SK-N-MC (cell line): ENCODE data around the gene CUX1.

Experiments
- DNase-seq: peaks from one replicate; pipeline ENCODE4 v3.0.0-alpha.2; 2011; ENCODE audit warnings: low read depth, low spot score
- H3K27ac ChIP-seq: fragments of 200-600 bp; sonication (generic); 2 replicates; pipeline ENCODE4 v1.5.1; 2016; ENCODE audit warnings: mixed run types
- H3K36me3 ChIP-seq: fragments of 200-600 bp; sonication (generic); 2 replicates; pipeline ENCODE4 v1.6.1; 2017; ENCODE audit warnings: antibody characterized with exemption, low read length, mixed read lengths; ENCODE audit not compliant: insufficient read depth
- H3K4me3 ChIP-seq: fragments of 200-600 bp; sonication (generic); 2 replicates; pipeline ENCODE4 v1.5.1; 2016
- H3K9ac ChIP-seq: fragments of 200-600 bp; sonication (generic); 2 replicates; pipeline ENCODE4 v1.8.0; 2017; ENCODE audit warnings: mixed run types, mixed read lengths; ENCODE audit not compliant: insufficient read length
- H3K9me3 ChIP-seq: fragments of 200-600 bp; sonication (generic); 2 replicates; pipeline ENCODE4 v1.6.1; 2017; ENCODE audit warnings: low read depth, mild to moderate bottlenecking, antibody characterized with exemption, low read length, moderate library complexity, mixed read lengths
- EZH2 ChIP-seq: fragments of 200-600 bp; sonication (generic); IDR thresholded peaks from one replicate; pipeline ENCODE4 v1.6.1; 2017; ENCODE audit warnings: antibody characterized with exemption
- FOXP2 ChIP-seq: optimal IDR thresholded peaks from 2 replicates; pipeline ENCODE3; 2011; ENCODE audit warnings: mild to moderate bottlenecking, moderate library complexity; ENCODE audit not compliant: insufficient read depth; ENCODE audit errors: extremely low read length, control extremely low read depth
- POLR2AphosphoS5 ChIP-seq: IDR thresholded peaks from 2 replicates; pipeline ENCODE4 v1.6.1; 2012; ENCODE audit warnings: mild to moderate bottlenecking, low read depth, low read length, borderline replicate concordance

Gene CUX1

DNA sequence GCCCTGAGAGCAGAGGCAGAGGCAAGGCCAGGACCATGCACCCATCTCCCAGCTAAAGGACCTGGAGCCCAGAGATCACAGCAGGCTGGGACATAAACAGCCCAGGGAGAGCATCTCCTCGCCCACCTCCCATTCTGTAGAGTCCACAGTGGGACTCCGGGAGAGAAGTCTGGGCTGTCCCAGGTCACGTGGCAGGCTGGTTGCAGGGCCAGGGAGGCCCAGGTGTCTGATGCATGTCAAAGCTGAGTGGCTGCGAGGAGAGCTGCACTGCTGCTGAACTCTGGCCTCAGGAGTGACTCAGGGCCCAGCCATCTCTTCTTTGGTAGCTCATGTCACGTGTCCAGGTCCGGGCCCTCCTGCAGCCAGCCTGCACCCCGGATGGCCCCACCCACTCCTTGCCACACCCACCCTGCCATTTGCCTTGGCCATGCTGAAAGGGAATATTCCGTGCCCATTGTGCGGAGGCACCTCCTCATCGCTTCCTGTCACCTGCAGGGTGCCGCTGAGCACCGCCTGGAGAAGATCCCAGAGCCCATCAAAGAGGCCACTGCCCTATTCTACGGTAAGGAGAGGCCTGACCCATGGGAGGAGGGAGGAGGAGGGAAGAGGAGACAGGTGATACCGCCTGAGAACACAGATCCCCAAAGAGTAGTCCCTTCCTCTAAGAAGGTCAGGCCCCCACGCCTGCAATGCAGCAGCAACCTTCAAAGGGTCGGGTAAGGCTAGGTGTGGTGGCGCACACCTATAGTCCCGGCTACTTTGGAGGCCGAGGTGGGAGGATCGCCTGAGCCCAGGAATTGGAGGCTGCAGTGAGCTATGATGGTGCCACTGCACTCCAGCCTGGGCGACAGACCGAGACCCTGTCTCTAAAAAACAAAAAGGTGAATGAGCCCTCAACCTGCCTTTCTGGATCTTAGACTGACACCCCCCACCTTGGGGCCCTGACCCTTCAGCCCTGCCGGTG lies 456.6 kb downstream of the CUX1 start:
- Histone ChIP-seq H3K27ac (no peak overlapping the region), H3K9ac (no peak overlapping the region)
- no peak for DNase-seq

DNA sequence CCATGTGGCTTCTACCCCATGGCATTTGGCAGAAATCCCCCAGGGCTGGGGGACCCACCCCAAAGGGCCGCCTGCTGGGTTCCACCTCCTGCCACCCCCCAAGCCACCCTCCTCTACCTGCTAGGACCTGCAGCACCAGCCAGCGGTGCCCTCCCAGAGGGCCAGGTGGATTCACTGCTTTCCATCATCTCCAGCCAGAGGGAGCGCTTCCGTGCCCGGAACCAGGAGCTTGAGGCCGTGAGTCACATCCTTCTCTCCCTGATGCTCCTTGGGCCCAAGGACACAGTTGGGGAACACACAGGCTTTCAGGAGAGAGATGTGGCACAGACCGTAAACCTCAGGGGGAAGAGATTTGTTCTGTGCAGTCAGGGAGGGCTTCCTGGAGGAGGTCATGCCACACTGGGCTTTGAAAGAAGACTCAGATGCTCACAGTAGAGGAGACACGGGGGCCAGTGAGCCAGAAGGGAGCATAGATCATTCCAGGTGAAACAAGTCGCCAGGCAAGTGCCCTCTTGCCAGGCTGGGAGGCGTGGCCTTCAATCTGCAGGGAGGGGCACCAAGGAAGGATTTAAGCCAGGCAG lies 457.8 kb downstream of the CUX1 start:
- no peaks in the 10 kb centered on the region for H3K36me3 ChIP-seq
- H3K4me3 ChIP-seq: no peak overlapping the region
- no peak overlapping the region for H3K27ac ChIP-seq
- DNase-seq: no peak
- TF ChIP-seq POLR2AphosphoS5 (no peak), FOXP2 (no peak), EZH2 (no peak)
- H3K9ac ChIP-seq: no peak overlapping the region
- no peaks in the 10 kb centered on the region for H3K9me3 ChIP-seq

More for the DNA sequence above, 456.6 kb downstream of the CUX1 start:
- Histone ChIP-seq H3K4me3 (no peak overlapping the region), H3K9me3 (no peaks in the 10 kb centered on the region), H3K36me3 (no peaks in the 10 kb centered on the region)
- no peak for TF ChIP-seq FOXP2
- TF ChIP-seq EZH2: no peak
- TF ChIP-seq POLR2AphosphoS5: no peak

DNA sequence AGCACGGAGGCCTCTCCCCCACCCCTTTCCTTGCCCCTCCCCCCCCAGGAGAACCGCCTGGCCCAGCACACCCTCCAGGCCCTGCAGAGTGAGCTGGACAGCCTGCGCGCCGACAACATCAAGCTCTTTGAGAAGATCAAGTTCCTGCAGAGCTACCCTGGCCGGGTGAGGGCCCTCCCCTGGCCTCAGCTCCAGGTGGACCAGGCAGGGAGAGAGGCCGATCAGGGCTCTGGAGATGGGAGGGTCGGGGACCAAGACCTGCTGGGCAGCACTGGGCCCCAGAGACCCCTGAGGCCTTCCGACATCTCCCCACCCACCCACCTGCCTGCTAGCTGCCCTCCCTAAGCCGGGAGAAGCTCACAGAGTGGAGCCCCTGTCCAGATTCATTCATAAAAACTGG lies 460.5 kb downstream of the CUX1 start:
- TF ChIP-seq FOXP2 (no peak), EZH2 (no peak), POLR2AphosphoS5 (no peak)
- Histone ChIP-seq H3K4me3 (no peak overlapping the region), H3K9me3 (no peaks in the 10 kb centered on the region)

DNA sequence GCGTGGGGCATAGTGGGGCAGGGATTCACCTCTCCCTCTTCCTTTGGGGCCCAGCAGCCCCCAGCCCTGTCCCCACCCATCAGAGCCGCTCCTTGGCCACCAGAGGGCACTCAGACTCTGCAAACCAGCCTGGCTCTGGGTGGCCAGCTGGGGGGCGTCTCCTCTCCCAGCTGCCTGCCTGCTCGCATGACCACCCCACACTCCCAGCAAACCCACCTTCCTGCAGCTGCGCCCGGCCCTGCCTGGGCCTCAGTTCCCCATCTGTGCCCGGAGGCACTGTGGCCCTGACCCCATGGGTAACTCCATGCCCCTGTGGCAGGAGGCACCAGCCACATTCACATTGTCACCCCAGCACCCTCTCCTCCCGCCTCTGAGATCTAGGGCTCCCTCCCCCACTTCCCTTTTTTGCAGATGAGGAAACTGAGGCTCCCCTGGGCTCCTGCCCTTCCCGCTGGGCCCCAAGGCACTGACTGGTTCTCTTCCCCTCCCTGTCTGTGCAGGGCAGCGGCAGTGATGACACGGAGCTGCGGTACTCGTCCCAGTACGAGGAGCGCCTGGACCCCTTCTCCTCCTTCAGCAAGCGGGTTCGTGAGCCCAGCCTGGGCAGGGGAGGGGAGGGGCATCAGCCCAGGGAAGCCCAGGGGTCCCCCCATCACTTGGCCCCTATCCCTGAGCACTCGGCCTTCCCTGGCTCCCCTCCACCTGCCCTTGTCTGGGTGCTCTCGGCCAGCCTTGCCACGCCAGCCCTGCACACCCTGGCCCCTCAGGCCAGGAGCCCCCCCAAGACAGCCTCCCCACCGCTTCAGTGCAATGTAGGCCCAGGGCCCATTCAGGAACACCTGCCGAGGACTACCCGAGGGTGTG lies 462.3 kb downstream of the CUX1 start:
- Histone ChIP-seq H3K4me3 (no peak overlapping the region), H3K27ac (no peak overlapping the region), H3K36me3 (no peaks in the 10 kb centered on the region), H3K9me3 (no peaks in the 10 kb centered on the region), H3K9ac (no peak overlapping the region)
- no peak for DNase-seq
- TF ChIP-seq POLR2AphosphoS5 (no peak), FOXP2 (peak; percentile 14)

More for the DNA sequence above, 460.5 kb downstream of the CUX1 start:
- Histone ChIP-seq H3K36me3 (no peaks in the 10 kb centered on the region), H3K27ac (no peak overlapping the region), H3K9ac (no peak overlapping the region)
- DNase-seq: no peak

DNA sequence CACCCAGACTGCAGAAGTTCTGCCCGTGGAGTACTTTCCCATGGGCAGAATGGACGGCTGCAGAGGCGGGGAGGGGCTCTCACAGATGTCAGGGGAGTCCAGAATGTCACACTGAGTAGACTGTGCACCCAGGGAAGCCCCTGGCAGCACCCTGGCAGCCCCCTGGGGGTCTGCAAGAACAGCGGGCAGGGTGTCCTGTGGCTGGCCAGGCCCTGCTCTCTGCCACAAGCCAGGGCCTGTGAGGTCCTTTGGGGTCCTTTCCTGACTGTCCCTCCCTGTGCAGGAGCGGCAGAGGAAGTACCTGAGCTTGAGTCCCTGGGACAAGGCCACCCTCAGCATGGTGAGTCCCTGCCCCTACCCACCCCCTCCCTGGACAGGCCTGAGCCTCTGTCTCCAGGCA lies 463.1 kb downstream of the CUX1 start:
- Histone ChIP-seq H3K9me3 (no peaks in the 10 kb centered on the region), H3K27ac (no peak overlapping the region), H3K9ac (no peak overlapping the region), H3K36me3 (no peaks in the 10 kb centered on the region), H3K4me3 (no peak overlapping the region)
- TF ChIP-seq FOXP2 (no peak), EZH2 (no peak), POLR2AphosphoS5 (no peak)
- DNase-seq: no peak

DNA sequence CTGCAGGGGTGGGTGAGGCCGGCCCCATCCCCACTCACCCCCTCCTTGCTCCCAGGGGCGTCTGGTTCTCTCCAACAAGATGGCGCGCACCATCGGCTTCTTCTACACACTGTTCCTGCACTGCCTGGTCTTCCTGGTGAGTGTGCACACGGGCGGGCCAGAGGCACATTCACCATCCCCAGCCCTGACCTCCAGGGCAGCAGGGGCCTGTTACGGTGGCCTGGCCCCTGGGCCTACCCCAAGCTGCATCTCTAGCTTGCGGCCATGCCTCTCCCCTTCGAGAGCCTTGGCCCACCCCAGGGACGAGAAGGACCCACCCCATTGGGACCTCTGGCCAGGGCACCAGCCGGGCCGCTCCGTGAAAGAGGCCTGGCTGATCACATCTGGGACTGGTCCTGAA lies 464.4 kb downstream of the CUX1 start:
- DNase-seq: no peak
- Histone ChIP-seq H3K9me3 (no peaks in the 10 kb centered on the region), H3K4me3 (no peak overlapping the region), H3K27ac (no peak overlapping the region), H3K36me3 (no peaks in the 10 kb centered on the region), H3K9ac (no peak overlapping the region)
- TF ChIP-seq FOXP2 (no peak), EZH2 (no peak), POLR2AphosphoS5 (no peak)

DNA sequence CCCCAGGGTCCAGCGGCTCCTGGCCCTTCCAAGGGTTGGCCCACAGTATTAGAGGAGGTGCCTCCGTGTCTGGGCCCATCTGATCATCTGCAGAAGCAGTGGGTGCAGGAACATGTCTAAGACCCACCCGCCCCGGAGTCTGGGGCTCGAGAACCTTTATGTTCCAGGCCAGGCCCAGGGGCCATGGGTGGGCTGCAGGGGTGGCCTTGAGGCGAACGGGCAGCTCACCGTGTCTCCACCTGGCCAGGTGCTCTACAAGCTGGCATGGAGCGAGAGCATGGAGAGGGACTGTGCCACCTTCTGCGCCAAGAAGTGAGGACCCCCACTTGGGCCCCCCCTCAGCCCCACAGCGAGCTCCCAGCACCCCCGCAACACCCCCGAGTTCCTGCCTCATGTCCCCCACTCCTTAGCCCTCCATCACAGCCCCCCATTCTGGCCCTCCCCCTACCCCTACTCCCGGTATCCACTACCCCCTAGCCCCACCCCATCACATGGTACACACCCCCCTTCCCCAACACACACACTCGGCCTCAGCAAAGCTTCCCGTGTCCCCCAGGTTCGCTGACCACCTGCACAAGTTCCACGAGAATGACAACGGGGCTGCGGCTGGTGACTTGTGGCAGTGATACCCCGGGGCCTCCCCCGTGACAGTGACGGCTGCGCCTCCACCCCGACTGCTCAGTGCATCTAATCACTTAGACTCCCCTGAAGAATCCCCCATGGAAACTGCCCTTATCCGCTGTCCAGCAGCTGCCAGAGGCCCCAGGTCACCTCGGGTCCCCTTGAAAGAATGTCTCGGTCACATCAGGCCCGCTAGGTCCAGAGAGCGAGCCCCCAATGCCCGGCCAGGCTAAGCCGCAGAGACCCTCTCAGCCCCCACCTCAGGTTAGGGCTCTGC lies 465.3 kb downstream of the CUX1 start:
- TF ChIP-seq EZH2 (no peak), FOXP2 (no peak), POLR2AphosphoS5 (no peak)
- Histone ChIP-seq H3K9me3 (no peaks in the 10 kb centered on the region), H3K4me3 (no peak overlapping the region), H3K9ac (no peak overlapping the region), H3K27ac (no peak overlapping the region), H3K36me3 (no peaks in the 10 kb centered on the region)
- no peak for DNase-seq
